AG04449 (cell line): ENCODE results near the gene PTPRG.

Experiments
- CTCF ChIA-PET: fragments of 350-600 bp; formaldehyde crosslinking; extraction: SDS; loops from one replicate; lab custom pipeline; 2021; ENCODE audit warnings: antibody characterized with exemption; lab: Yijun Ruan, JAX
- POLR2A ChIA-PET: fragments of 400-600, 350-600 bp; formaldehyde crosslinking; extraction: SDS; loops from one replicate; lab custom pipeline; 2020; ENCODE audit warnings: antibody characterized with exemption, inconsistent platforms; lab: Yijun Ruan, JAX
- DNase-seq: peaks from one replicate; pipeline ENCODE4 v3.0.0-alpha.2; 2010; ENCODE audit warnings: low read depth, low spot score
- H3K4me3 ChIP-seq: 2 replicates; pipeline ENCODE4 v1.5.1; 2011; ENCODE audit warnings: low read depth, mild to moderate bottlenecking, control low read depth, low read length
- TF ChIP-seq, protein P1 (sequence below): IDR thresholded peaks from one replicate; pipeline ENCODE4 v1.5.1; 2011; ENCODE audit warnings: mild to moderate bottlenecking, moderate library complexity, low read length, control low read depth, inconsistent platforms; ENCODE audit not compliant: insufficient read depth; ENCODE audit errors: missing control alignments

PTPRG gene

DNA sequence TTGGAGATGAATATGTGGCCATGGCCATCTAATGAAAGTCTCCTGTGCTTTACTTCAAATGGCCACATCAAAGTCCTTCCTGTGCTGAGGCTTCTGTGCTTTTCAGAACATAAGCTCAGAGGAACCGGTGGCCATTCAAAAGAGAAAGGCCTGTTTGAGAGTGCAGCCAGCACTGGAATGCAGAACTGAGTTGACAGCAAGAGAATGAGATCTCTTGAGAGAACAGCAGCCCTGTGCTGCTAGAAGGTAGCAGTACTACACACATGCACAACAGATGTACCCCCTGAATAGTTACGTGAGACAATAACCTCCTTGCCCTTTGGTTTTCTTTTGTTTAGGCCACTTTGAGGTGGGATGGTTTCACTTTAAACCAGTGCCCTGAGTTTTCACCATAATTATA, 292.5 kb downstream of the PTPRG start:
- DNase-seq = no peak
- TF ChIP-seq, protein P1, sequence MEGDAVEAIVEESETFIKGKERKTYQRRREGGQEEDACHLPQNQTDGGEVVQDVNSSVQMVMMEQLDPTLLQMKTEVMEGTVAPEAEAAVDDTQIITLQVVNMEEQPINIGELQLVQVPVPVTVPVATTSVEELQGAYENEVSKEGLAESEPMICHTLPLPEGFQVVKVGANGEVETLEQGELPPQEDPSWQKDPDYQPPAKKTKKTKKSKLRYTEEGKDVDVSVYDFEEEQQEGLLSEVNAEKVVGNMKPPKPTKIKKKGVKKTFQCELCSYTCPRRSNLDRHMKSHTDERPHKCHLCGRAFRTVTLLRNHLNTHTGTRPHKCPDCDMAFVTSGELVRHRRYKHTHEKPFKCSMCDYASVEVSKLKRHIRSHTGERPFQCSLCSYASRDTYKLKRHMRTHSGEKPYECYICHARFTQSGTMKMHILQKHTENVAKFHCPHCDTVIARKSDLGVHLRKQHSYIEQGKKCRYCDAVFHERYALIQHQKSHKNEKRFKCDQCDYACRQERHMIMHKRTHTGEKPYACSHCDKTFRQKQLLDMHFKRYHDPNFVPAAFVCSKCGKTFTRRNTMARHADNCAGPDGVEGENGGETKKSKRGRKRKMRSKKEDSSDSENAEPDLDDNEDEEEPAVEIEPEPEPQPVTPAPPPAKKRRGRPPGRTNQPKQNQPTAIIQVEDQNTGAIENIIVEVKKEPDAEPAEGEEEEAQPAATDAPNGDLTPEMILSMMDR = no peak
- ChIA-PET CTCF (interaction anchor here (0.6 to 2.8 kb wide), 2 partner anchors 19 to 334 kb away, joined by 3 to 20 read pairs; no protein-coding TSS in a partner anchor), POLR2A (no interaction called here)
- H3K4me3 ChIP-seq = no peak overlapping the region

DNA sequence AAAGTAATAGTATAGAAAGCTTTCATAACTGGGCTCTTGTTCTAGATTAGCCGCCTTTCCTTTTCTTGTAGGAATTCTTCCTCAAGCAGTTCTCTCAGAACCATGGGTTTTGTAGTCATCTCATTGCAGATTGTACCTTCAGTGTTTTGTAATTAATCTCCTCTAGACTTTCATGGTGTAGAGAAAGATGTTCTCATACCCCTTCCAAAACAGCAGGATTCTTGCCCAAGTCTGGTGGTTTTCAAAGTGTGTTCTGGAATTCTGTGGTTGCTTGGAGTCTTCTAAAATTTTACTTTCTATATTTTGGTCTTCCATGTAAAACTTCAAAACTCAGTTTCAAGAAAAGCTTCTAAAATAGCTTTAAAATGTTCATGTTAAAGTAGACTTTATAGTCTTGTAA, 293.8 kb downstream of the PTPRG start:
- ChIA-PET CTCF (interaction anchor here (0.7 to 4.1 kb wide), 7 partner anchors 10 to 333 kb away, joined by 3 to 20 read pairs (median 5); no protein-coding TSS in a partner anchor), POLR2A (no interaction called here)
- TF ChIP-seq, protein P1 = no peak
- H3K4me3 ChIP-seq = no peak overlapping the region
- no peak for DNase-seq

DNA sequence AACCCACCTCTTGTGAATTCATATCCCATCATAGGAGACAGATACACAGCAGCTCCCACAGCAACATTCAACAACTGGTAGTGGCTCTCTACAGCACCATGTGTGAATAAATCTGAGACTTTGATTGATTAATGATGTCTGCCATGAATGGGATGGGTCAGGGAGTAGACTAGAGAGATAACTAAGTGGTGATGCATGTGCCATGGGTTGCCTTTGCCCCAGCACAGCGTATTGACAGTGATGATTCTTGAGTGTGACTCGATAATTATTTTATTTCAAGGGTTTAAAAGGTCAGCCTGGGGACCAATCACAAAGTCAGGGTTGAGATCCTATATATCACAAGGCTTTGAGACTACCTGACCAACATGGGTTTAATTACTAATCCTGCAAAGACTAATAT, 295.9 kb downstream of the PTPRG start:
- no peak for DNase-seq
- POLR2A ChIA-PET = no interaction called here
- H3K4me3 ChIP-seq = no peak overlapping the region
- TF ChIP-seq, protein P1 = no peak
- CTCF ChIA-PET = interaction anchor here (0.6 to 4.1 kb wide), 30 partner anchors 8 to 344 kb away, joined by 3 to 46 read pairs (median 4); no protein-coding TSS in a partner anchor

DNA sequence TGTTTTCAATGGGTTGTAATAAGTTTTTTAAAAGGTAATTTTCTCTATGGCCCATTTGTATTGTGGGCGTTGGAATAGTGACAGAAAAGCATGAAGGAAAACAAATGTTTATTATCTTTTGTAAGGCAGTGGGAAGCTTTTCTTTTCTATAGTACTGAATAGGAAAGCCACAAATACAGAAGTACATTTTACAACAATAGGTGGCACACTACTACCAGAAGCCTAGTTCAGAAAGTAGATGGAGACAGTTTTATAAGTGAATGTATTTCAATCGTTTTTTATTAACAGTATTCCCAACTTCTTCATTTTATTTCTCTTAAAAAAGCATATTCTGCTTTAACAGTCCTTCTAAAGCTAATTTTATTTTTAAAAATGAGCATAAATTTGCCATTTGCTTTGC, 296.7 kb downstream of the PTPRG start:
- TF ChIP-seq, protein P1 = peak; percentile 31
- DNase-seq = no peak
- H3K4me3 ChIP-seq = no peak overlapping the region
- CTCF ChIA-PET = interaction anchor here (0.7 to 4.1 kb wide), 35 partner anchors 9 to 343 kb away, joined by 3 to 46 read pairs (median 4); no protein-coding TSS in a partner anchor
- POLR2A ChIA-PET = no interaction called here

DNA sequence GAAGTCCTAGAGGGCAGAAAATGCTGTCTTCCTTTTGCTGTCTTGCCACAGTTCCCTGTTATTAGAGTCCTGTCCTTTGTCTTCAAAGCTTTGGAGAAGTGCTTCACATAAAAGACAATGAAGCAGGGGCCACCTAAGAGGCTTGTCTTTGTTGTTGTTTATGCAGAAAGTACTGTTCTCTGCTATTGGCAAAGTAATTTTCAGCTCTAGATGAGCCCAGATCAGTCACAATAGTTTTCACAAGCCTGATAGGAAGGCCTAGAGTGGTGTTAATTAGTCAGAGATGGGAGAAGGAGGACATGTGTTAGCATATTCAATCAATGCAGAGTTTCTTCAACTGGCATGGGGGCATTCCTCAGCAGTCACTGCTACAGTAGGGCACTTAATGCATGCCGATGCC, 300.0 kb downstream of the PTPRG start:
- H3K4me3 ChIP-seq = no peak overlapping the region
- ChIA-PET POLR2A (no interaction called here), CTCF (interaction anchor here (0.7 to 1.7 kb wide), 6 partner anchors 12 to 328 kb away, joined by 3 to 9 read pairs (median 4); no protein-coding TSS in a partner anchor)
- TF ChIP-seq, protein P1 = no peak
- DNase-seq = no peak

DNA sequence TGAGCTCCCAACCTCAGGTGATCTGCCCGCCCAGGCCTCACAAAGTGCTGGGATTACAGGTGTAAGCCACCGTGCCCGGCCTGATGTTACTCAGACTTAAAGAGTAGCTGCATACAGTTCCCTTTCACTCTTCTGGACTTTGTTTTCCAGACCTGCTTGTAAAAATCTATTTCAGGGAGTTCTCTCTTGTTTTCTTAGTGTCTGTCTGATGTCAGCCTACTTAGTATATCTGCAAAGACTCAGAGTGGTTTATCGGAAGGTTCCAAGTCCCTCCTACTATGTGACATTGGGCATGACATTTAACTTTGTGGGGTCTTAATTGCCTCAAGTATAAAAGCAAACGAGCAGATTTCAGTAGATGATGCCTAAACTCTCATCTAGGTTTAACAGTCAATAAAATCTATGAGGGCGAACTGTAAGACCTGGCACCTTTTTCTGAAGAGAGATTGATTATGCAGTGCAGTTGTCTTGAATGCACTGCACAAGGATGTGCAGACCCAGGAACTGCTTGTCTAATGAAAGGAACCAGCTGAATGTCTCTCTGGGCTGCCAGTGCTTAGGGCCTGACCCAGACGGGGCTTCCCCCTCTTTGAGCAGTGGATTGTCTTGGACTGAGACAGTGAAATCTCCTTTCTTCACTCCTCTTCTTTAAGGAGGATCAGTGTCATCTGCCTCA, 301.4 kb downstream of the PTPRG start:
- no peak for DNase-seq
- TF ChIP-seq, protein P1 = no peak
- CTCF ChIA-PET = interaction anchor here (1.6 kb wide), 1 partner anchor 324 kb away, joined by 4 read pairs; no protein-coding TSS in a partner anchor
- POLR2A ChIA-PET = no interaction called here
- H3K4me3 ChIP-seq = no peak overlapping the region
